ENCODE data around the gene SMAD3.

Gene SMAD3

GRCh38 chr15:67190326-67190725 lies 124.9 kb downstream of the SMAD3 start:
- ATAC-seq (ENCODE audit: insufficient read depth, low read depth) (no peak), DNase-seq (no peak)
- Histone ChIP-seq H3K9me3 (ENCODE audit: insufficient read depth, low read length, severe bottlenecking) (no peaks in the 10 kb centered on the region), H3K4me2 (ENCODE audit: insufficient read depth, low read length) (no peak overlapping the region), H2AFZ (ENCODE audit: low read depth, low read length) (no peak overlapping the region), H3K9ac (ENCODE audit: low read depth, low read length) (no peak overlapping the region), H3K36me3 (ENCODE audit: insufficient read depth, low read length) (no peaks in the 10 kb centered on the region; the same call in 1 of the 2 replicates), H3K27ac (ENCODE audit: low read length) (no peak overlapping the region), H3K4me3 (ENCODE audit: low read depth in 1 of 2, low read length in 2 of 2) (no peak overlapping the region), H4K20me1 (ENCODE audit: insufficient read depth, low read length) (no peaks in the 10 kb centered on the region), H3K79me2 (ENCODE audit: insufficient read depth, low read length) (no peaks in the 10 kb centered on the region), H3K4me1 (ENCODE audit: insufficient read depth, low read length) (no peaks in the 10 kb centered on the region), H3K27me3 (ENCODE audit: insufficient read depth, low read length, poor library complexity) (no peaks in the 10 kb centered on the region)
- no peak for TF ChIP-seq CTCF (IDR thresholded peaks at IDR 0.05; ENCODE audit: borderline replicate concordance, extremely low read depth, low read length, poor library complexity, severe bottlenecking)
- TF ChIP-seq EZH2 (IDR thresholded peaks at IDR 0.05; ENCODE audit: borderline replicate concordance, low read depth, low read length, severe bottlenecking) = no peak

- H3K4me1 ChIP-seq (ENCODE audit: insufficient read depth, low read length) = no peaks in the 10 kb centered on the region
- H3K9me3 ChIP-seq (ENCODE audit: insufficient read depth, low read length, severe bottlenecking) = no peaks in the 10 kb centered on the region
- ATAC-seq (ENCODE audit: insufficient read depth, low read depth) (no peak), DNase-seq (no peak)
- TF ChIP-seq CTCF (IDR thresholded peaks at IDR 0.05; ENCODE audit: borderline replicate concordance, extremely low read depth, low read length, poor library complexity, severe bottlenecking) = no peak
- TF ChIP-seq EZH2 (IDR thresholded peaks at IDR 0.05; ENCODE audit: borderline replicate concordance, low read depth, low read length, severe bottlenecking) = no peak
- no peak overlapping the region for H3K9ac ChIP-seq (ENCODE audit: low read depth, low read length)
- H2AFZ ChIP-seq (ENCODE audit: low read depth, low read length) = no peak overlapping the region
- H3K79me2 ChIP-seq (ENCODE audit: insufficient read depth, low read length) = no peaks in the 10 kb centered on the region
- no peaks in the 10 kb centered on the region for H4K20me1 ChIP-seq (ENCODE audit: insufficient read depth, low read length)
- no peak overlapping the region for H3K4me3 ChIP-seq (ENCODE audit: low read depth in 1 of 2, low read length in 2 of 2)
- H3K27ac ChIP-seq (ENCODE audit: low read length) = no peak overlapping the region
- H3K4me2 ChIP-seq (ENCODE audit: insufficient read depth, low read length) = no peak overlapping the region
- no peaks in the 10 kb centered on the region for H3K27me3 ChIP-seq (ENCODE audit: insufficient read depth, low read length, poor library complexity)
- no peaks in the 10 kb centered on the region; the same call in 1 of the 2 replicates for H3K36me3 ChIP-seq (ENCODE audit: insufficient read depth, low read length)
Measured at GRCh38 chr15:67190813-67191212, 125.4 kb downstream of the SMAD3 start.

GRCh38 chr15:67192185-67192820 lies 126.9 kb downstream of the SMAD3 start:
- DNase-seq (no peak), ATAC-seq (ENCODE audit: insufficient read depth, low read depth) (no peak)
- no peaks in the 10 kb centered on the region for H3K4me1 ChIP-seq (ENCODE audit: insufficient read depth, low read length)
- no peak overlapping the region for H3K27ac ChIP-seq (ENCODE audit: low read length)
- no peaks in the 10 kb centered on the region for H4K20me1 ChIP-seq (ENCODE audit: insufficient read depth, low read length)
- H3K9me3 ChIP-seq (ENCODE audit: insufficient read depth, low read length, severe bottlenecking) = no peaks in the 10 kb centered on the region
- H3K36me3 ChIP-seq (ENCODE audit: insufficient read depth, low read length) = no peaks in the 10 kb centered on the region; the same call in 1 of the 2 replicates
- H3K9ac ChIP-seq (ENCODE audit: low read depth, low read length) = no peak overlapping the region
- H3K4me3 ChIP-seq (ENCODE audit: low read depth in 1 of 2, low read length in 2 of 2) = no peak overlapping the region
- no peak overlapping the region for H2AFZ ChIP-seq (ENCODE audit: low read depth, low read length)
- H3K79me2 ChIP-seq (ENCODE audit: insufficient read depth, low read length) = no peaks in the 10 kb centered on the region
- TF ChIP-seq EZH2 (IDR thresholded peaks at IDR 0.05; ENCODE audit: borderline replicate concordance, low read depth, low read length, severe bottlenecking) (no peak), CTCF (IDR thresholded peaks at IDR 0.05; ENCODE audit: borderline replicate concordance, extremely low read depth, low read length, poor library complexity, severe bottlenecking) (no peak)
- H3K4me2 ChIP-seq (ENCODE audit: insufficient read depth, low read length) = no peak overlapping the region
- H3K27me3 ChIP-seq (ENCODE audit: insufficient read depth, low read length, poor library complexity) = no peaks in the 10 kb centered on the region
